HepG2 (cell line): ENCODE data around the gene NTN5. TPM values are rescaled to one million over a fixed set of nuclear protein-coding genes. Genes with fewer than 3 reads are reported as not detected.

Experiments
- ASH2L ChIP-seq: fragments of 300-600, 200-600 bp; sonication (generic); IDR thresholded peaks from 2 replicates; pipeline ENCODE4 v1.7.0; 2017; ENCODE audit warnings: low read depth, mild to moderate bottlenecking, moderate library complexity, mixed read lengths, low read length; ENCODE audit not compliant: insufficient read length
- CBFB ChIP-seq: sonication (generic); formaldehyde crosslinking; IDR thresholded peaks from 2 replicates; pipeline ENCODE4 v1.4.0; 2020; ENCODE audit warnings: missing genetic modification reagents
- CBX1 ChIP-seq: IDR thresholded peaks from one replicate; pipeline ENCODE4 v1.6.1; 2016; ENCODE audit warnings: antibody characterized with exemption, low read depth
- GABPA ChIP-seq, 2 experiments: IDR thresholded peaks; 2 replicates each; pipeline ENCODE4 v1.6.1; 2011 to 2016; ENCODE audit warnings: low read depth in 2 of 2, low read length in 1 of 2, missing biosample characterization in 1 of 2, missing genetic modification characterization in 1 of 2
- KAT8 ChIP-seq: IDR thresholded peaks from 2 replicates; pipeline ENCODE4 v1.6.1; 2016; ENCODE audit warnings: missing genetic modification reagents, missing compliant biosample characterization
- KDM5A ChIP-seq: fragments of 200-600 bp; sonication (generic); IDR thresholded peaks from 2 replicates; pipeline ENCODE4 v1.7.0; 2018; ENCODE audit warnings: antibody characterized with exemption, mild to moderate bottlenecking, low read length, borderline replicate concordance
- KDM6A ChIP-seq: IDR thresholded peaks from 2 replicates; pipeline ENCODE4 v1.6.1; 2016; ENCODE audit warnings: low read depth
- NCOA2 ChIP-seq: sonication (generic); formaldehyde crosslinking; IDR thresholded peaks from 2 replicates; pipeline ENCODE4 v1.8.0; 2022; ENCODE audit warnings: inconsistent platforms
- NR2F6 ChIP-seq, 2 experiments: IDR thresholded peaks; 2 replicates each; pipeline ENCODE4 v1.6.1; 2016; ENCODE audit warnings: antibody characterized with exemption in 1 of 2, mild to moderate bottlenecking in 1 of 2
- RBFOX2 ChIP-seq: fragments of 200-400 bp; formaldehyde crosslinking; IDR thresholded peaks from 2 replicates; pipeline ENCODE4 v1.6.1; 2017; ENCODE audit warnings: low read depth, mild to moderate bottlenecking, low read length
- RERE ChIP-seq: IDR thresholded peaks from 2 replicates; pipeline ENCODE4 v1.6.1; 2016; ENCODE audit warnings: low read depth, missing genetic modification reagents, missing compliant biosample characterization
- RNF2 ChIP-seq: fragments of 450-650 bp; conservative IDR thresholded peaks from 2 replicates; pipeline ENCODE4 v1.6.1; 2016; ENCODE audit warnings: low read depth
- SOX6 ChIP-seq, 2 experiments: fragments of 450-650 bp in 1 of 2; sonication (generic) in 1 of 2; formaldehyde crosslinking in 1 of 2; IDR thresholded peaks; 2 replicates each; pipeline versions ENCODE4 v1.4.0 to v1.6.1; 2017 to 2020; ENCODE audit warnings: antibody characterized with exemption in 1 of 2, mild to moderate bottlenecking in 1 of 2, missing genetic modification reagents in 1 of 2
- TARDBP ChIP-seq: sonication (generic); formaldehyde crosslinking; IDR thresholded peaks from 2 replicates; pipeline ENCODE4 v1.8.0; 2022; ENCODE audit warnings: mild to moderate bottlenecking, missing genetic modification reagents
- TBX2 ChIP-seq: sonication (generic); formaldehyde crosslinking; IDR thresholded peaks from 2 replicates; pipeline ENCODE4 v1.5.0; 2020; ENCODE audit warnings: missing genetic modification reagents, mild to moderate bottlenecking, borderline replicate concordance
- TEAD3 ChIP-seq: optimal IDR thresholded peaks from 2 replicates; pipeline ENCODE3; 2016; ENCODE audit warnings: borderline replicate concordance
- U2AF1 ChIP-seq: fragments of 200-400 bp; formaldehyde crosslinking; optimal IDR thresholded peaks from 2 replicates; pipeline ENCODE3; 2017; ENCODE audit warnings: mild to moderate bottlenecking, low read depth, low read length
- U2AF2 ChIP-seq: fragments of 200-400 bp; formaldehyde crosslinking; IDR thresholded peaks from 2 replicates; pipeline ENCODE4 v1.6.1; 2017; ENCODE audit warnings: low read depth, mild to moderate bottlenecking, low read length
- ZBTB33 ChIP-seq: sonication (generic); formaldehyde crosslinking; IDR thresholded peaks from 2 replicates; pipeline ENCODE4 v1.4.0; 2020; ENCODE audit warnings: missing genetic modification reagents
- ZMAT3 ChIP-seq: sonication (generic); formaldehyde crosslinking; conservative IDR thresholded peaks from 2 replicates; pipeline ENCODE4 v1.7.0; 2021; ENCODE audit warnings: missing genetic modification reagents
- ZNF34 ChIP-seq: sonication (generic); formaldehyde crosslinking; IDR thresholded peaks from 2 replicates; pipeline ENCODE4 v1.4.0; 2020; ENCODE audit warnings: mild to moderate bottlenecking, missing genetic modification reagents, borderline replicate concordance
- ZNF546 ChIP-seq: sonication (generic); formaldehyde crosslinking; conservative IDR thresholded peaks from 2 replicates; pipeline ENCODE4 v1.8.1; 2023; ENCODE audit warnings: mild to moderate bottlenecking, missing genetic modification reagents
- ZNF75D ChIP-seq: sonication (generic); formaldehyde crosslinking; IDR thresholded peaks from 2 replicates; pipeline ENCODE4 v1.8.1; 2023; ENCODE audit warnings: missing genetic modification reagents, mild to moderate bottlenecking, borderline replicate concordance
- polyA plus RNA-seq, 8 experiments: library from polyadenylated mRNA; depleted of rRNA in 3 of 8; stranded (reverse) in 7 of 8; unstranded in 1 of 8; fragments of >200 nt; fragmentation: Illumina TruSeq in 4 of 8; extraction: Trizol in 4 of 8; gene quantifications; 2 replicates each; pipeline versions ENCODE4 v1.2.1 to v1.2.3, GENCODE V29; 2011 to 2016; ENCODE audit warnings: low read depth in 4 of 8, missing spikeins in 1 of 8, mixed read lengths in 1 of 8; ENCODE audit not compliant: insufficient read depth in 1 of 8
- total RNA-seq, 5 experiments: library from RNA; depleted of rRNA; stranded (reverse); fragments of >200 nt; fragmentation: Illumina TruSeq; extraction: Trizol; gene quantifications; 2 replicates each; pipeline ENCODE4 v1.2.3, GENCODE V29; 2016; ENCODE audit warnings: low read depth in 1 of 5

The NTN5 gene
- total and polyA plus RNA-seq, 2 of the 13 experiments (the other 11 are each of a cell fraction or from before 2014, with no cell fraction given) = 0.05 TPM; not detected in 1

GRCh38 chr19:48627201-48627864, 45.5 kb downstream of the NTN5 start (continued):
- 0 out of 2 replicates have a peak, but pooled peaks have one; percentile 19 for TF ChIP-seq RERE (CRISPR knock-in tag)
- 0 out of 2 replicates have a peak, but pooled peaks have one; percentile 38 for TF ChIP-seq KDM6A (CRISPR knock-in tag)
- no peak for TF ChIP-seq CBX1
- no peak for TF ChIP-seq KDM5A
- no peak for TF ChIP-seq GABPA (IDR thresholded peaks at IDR 0.05; ENCODE audit: low read depth, low read length)
- no peak for TF ChIP-seq GABPA (CRISPR knock-in tag; IDR thresholded peaks at IDR 0.05; ENCODE audit: low read depth)
- 0 out of 2 replicates have a peak, but pooled peaks have one; percentile 30 for TF ChIP-seq KAT8 (CRISPR knock-in tag)
- TF ChIP-seq ASH2L = no peak
- TF ChIP-seq TEAD3 (CRISPR knock-in tag) = peak; percentile 76
- TF ChIP-seq RBFOX2 = 0 out of 2 replicates have a peak, but pooled peaks have one; percentile 19
- 0 out of 2 replicates have a peak, but pooled peaks have one; percentile 44 for TF ChIP-seq ZMAT3 (CRISPR knock-in tag)
- TF ChIP-seq RNF2 = peak; percentile 80; the same call in 1 of the 2 replicates
- no peak for TF ChIP-seq ZNF34 (CRISPR knock-in tag)
- TF ChIP-seq NR2F6 (IDR thresholded peaks at IDR 0.05) = peak; percentile 44
- TF ChIP-seq NR2F6 (CRISPR knock-in tag; IDR thresholded peaks at IDR 0.05) = peak; percentile 63; the same call in 1 of the 2 replicates
- TF ChIP-seq U2AF2 = no peak
- no peak for TF ChIP-seq U2AF1
- TF ChIP-seq ZBTB33 (CRISPR knock-in tag) = no peak
- TF ChIP-seq TBX2 (CRISPR knock-in tag) = peak; percentile 94
- TF ChIP-seq ZNF546 = 0 out of 2 replicates have a peak, but pooled peaks have one; percentile 68
- peak; percentile 45; the same call in 1 of the 2 replicates for TF ChIP-seq NCOA2 (CRISPR knock-in tag)
- no peak for TF ChIP-seq ZNF75D (CRISPR knock-in tag)
- TF ChIP-seq SOX6 (IDR thresholded peaks at IDR 0.05) = no peak
- peak; percentile 60; the same call in 1 of the 2 replicates for TF ChIP-seq SOX6 (CRISPR knock-in tag; IDR thresholded peaks at IDR 0.05)
- TF ChIP-seq CBFB (CRISPR knock-in tag) = no peak
- 0 out of 2 replicates have a peak, but pooled peaks have one; percentile 27 for TF ChIP-seq TARDBP (CRISPR knock-in tag)
